K562 (cell line): ENCODE data around the gene HK2.

ENCODE experiments used
- ATF2 ChIP-seq: sonication (generic); formaldehyde crosslinking; IDR thresholded peaks from 2 replicates; pipeline ENCODE4 v1.8.1; 2022; ENCODE audit warnings: missing genetic modification reagents
- E2F3 ChIP-seq: fragments of 250-450 bp; sonication (Bioruptor Pico); IDR thresholded peaks from 2 replicates; pipeline ENCODE4 v1.4.0; 2020; ENCODE audit warnings: mild to moderate bottlenecking

- no peak for TF ChIP-seq E2F3 (CRISPR knock-in tag)
- TF ChIP-seq ATF2 (CRISPR knock-in tag), result no peak
These were observed 12.5 kb upstream of the HK2 start for GRCh38 chr2:74821177-74822126.
